Activated CD8-positive, alpha-beta memory T cell treated with anti-CD3 and anti-CD28 coated beads, Interleukin-2, amount 50 U/mL, for 24 hours (primary cell): Measurements from ENCODE around the gene ZNF638.
"Not testable (repeated sequence)": the region's sequence is repeated elsewhere in the genome, so short reads cannot be mapped to it uniquely, and the experiment has no call there.

Source experiments
- DNase-seq: peaks from one replicate; pipeline ENCODE4 v3.0.0-alpha.2; 2020; ENCODE audit errors: extremely low read depth

Gene ZNF638, protein sequence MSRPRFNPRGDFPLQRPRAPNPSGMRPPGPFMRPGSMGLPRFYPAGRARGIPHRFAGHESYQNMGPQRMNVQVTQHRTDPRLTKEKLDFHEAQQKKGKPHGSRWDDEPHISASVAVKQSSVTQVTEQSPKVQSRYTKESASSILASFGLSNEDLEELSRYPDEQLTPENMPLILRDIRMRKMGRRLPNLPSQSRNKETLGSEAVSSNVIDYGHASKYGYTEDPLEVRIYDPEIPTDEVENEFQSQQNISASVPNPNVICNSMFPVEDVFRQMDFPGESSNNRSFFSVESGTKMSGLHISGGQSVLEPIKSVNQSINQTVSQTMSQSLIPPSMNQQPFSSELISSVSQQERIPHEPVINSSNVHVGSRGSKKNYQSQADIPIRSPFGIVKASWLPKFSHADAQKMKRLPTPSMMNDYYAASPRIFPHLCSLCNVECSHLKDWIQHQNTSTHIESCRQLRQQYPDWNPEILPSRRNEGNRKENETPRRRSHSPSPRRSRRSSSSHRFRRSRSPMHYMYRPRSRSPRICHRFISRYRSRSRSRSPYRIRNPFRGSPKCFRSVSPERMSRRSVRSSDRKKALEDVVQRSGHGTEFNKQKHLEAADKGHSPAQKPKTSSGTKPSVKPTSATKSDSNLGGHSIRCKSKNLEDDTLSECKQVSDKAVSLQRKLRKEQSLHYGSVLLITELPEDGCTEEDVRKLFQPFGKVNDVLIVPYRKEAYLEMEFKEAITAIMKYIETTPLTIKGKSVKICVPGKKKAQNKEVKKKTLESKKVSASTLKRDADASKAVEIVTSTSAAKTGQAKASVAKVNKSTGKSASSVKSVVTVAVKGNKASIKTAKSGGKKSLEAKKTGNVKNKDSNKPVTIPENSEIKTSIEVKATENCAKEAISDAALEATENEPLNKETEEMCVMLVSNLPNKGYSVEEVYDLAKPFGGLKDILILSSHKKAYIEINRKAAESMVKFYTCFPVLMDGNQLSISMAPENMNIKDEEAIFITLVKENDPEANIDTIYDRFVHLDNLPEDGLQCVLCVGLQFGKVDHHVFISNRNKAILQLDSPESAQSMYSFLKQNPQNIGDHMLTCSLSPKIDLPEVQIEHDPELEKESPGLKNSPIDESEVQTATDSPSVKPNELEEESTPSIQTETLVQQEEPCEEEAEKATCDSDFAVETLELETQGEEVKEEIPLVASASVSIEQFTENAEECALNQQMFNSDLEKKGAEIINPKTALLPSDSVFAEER (N-terminal part only)

DNA sequence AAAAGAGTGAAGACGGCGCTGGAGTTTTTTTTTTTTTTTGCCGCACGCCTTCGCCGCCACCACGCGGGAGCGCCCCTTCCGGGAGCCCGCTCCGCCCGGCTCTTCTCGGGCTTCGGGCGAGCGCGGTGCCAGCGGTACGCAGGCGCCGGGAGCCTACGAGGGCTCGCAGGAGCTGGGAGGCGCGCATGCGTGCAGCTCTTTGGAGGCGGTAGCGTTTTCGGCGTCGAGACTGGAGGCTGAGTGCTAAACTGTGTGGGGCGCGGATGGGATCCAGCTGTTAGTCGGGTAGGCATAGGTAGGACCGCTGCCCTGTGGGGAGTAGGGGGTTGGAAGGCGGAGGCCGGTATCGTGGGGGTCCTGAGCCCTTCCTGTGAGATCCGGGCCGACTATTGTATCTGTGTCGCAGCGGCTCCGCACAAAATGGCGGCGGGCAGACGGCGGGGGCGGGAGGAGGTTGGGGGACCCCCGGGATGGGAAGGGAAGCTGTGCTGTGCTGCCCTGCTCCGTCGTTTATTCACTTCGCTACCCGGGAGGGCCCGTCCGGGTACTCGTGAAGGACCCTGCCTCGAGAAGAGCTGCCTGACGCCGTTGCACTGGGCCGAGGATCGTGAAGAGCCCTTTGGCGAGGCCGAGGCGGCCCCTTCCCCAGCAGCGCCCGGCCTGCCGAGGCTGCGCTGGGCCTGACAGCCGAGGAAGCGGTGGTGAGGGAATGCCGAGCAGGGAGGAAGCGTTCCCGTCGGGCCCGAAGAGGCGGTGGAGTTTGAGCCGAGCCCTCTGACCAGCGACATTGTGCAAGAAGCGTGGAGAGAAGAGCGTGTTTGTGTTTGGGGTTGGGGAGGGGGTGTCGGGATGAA, at the start of gene ZNF638:
ZNF638 (plus strand) TSS at position 202 of the 854 bp plus-strand sequence. CDS start 17,173 bp downstream, outside the sequence.
- DNase-seq = peak; percentile 68

DNA sequence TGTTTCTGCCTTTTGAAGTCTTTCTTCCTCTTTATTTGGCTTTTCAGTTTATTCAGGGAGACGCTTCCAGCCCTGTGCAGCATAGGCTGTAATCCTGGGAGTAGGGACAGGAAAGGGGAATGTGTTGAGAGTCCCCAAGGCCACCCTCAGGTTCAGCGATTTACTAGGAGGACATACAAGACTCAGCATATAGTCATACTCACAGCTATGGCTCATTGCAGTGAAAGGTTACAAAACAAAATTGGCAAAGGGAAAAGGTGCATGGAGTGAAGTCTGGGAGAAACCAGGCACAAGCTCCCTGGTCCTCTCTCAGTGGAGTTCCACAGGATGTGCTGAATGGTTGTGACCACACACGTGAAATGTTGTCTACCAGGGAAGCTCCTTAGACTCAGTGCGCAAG, 49.6 kb upstream of the ZNF638 start:
- DNase-seq = no peak

GRCh38 chr2:71282493-71282892, 49.1 kb upstream of the ZNF638 start:
- DNase-seq = no peak

DNA sequence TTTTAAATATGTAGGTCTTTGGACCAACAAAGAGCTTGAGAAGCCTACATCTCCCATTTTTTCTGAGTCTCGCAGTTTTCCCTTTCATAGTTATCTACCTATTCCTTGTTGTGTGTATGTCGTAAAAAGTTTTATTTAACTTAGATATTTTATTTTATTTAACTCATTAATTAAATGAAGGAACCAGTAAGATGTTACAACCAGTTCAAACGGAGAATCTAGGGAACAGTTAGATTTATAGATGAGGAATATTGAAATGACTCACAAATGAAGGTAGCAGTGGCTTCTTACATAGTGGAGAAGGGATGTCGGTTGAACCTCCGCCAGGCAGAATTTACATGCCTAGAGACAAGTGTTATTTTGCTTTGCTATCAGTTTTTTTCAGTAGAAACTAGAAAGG, 48.5 kb upstream of the ZNF638 start:
- DNase-seq = no peak

- no peak for DNase-seq
Measured at GRCh38 chr2:71285706-71286105, 45.9 kb upstream of the ZNF638 start.

DNA sequence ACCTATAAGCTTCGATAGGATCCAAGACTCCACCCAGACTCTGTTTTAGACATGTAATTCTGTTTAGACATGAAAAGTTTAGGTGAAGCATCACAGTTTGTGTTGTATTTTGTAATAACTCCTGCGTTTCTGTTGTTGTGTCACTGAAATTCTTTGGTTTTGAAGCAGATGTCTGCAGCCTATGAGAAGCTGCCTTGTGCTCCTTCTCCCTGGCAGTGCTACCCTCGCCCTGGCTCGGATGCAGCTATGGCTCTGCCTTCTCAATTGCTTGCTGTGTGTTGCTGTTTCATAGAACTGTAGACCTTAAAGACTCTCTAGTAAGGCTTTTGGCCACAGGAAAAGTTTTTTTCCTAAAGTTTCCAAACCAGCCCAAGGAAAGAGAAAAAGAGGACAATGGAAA, 40.2 kb upstream of the ZNF638 start:
- no peak for DNase-seq

GRCh38 chr2:71292159-71292558, 39.4 kb upstream of the ZNF638 start:
- DNase-seq = no peak

- DNase-seq = no peak
Measured at GRCh38 chr2:71298914-71299313, 32.7 kb upstream of the ZNF638 start.

GRCh38 chr2:71299507-71299906, 32.1 kb upstream of the ZNF638 start:
- DNase-seq = no peak

DNA sequence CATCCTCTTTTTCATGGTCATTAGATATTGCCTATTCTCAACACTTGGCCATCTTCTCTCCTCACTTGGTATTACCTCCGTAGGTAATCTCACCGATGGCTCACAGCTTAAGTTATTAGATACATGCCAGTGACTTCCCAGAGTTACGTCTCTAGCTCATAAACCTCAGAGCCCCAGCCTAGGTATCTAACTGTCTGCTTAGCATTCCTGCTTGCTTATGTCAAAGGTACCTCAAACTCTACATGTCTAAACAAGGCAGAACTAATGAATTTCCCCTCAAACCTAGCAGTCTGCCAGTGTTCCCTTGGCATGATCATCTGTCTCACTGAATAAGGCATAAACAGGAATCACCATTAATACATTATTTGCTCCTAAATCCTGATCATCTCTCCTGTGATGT, 27.7 kb upstream of the ZNF638 start:
- no peak for DNase-seq

DNA sequence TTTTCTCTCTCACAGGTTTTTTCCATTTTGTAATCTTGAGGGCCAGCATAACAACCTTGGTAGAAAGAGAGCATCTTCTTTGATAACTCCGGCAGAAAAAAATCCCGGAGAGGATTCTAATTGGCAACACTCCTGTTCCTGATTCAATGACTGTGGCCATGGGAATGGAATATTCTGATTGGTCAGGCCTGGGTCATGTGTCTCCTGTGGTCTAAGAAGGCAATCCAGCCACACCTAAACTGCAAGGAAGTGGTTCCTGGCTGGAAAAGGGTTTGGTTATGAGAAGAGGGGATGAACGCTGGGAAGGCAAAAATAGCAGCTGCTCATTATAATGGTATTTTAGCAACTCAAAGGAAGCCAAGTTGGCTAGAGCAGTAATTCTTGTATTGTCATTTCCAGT, 24.8 kb upstream of the ZNF638 start:
- DNase-seq = no peak

DNA sequence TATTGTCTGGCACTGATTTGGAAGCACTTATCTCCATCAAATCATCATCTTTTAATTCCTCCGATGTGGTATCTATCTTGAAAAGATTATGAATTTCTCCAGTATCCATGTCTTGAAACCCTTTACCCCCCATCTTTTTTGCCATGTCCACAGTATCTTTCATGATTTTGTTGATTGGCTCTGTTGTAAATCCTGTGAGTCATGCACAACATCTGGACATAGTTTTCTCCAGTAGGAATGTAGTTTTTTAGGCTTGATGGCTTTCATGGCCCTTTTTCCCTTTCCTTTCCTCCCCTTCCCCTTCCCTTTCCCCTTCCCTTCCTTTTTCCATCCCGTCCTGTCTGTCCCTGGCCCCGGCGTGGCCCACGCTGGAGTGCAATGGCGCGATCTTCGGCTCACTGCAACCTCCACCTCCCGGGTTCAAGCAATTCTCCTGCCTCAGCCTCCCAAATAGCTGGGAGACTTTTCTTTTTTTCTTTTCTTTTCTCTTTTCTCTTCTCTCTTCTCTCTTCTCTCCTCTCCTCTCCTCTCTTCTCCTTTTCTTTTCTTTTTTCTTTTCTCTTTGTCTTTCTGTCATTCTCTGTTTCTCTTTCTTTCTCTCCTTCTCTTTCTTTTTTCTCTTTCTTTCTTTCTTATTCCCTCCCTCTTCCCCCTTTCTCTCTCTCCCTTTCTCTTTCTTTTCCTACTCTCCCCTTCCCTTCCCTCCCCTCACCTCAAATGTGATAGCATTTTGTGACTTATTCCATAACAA, 18.4 kb upstream of the ZNF638 start:
- DNase-seq = no peak

GRCh38 chr2:71317060-71317459, 14.5 kb upstream of the ZNF638 start:
- no peak for DNase-seq

DNA sequence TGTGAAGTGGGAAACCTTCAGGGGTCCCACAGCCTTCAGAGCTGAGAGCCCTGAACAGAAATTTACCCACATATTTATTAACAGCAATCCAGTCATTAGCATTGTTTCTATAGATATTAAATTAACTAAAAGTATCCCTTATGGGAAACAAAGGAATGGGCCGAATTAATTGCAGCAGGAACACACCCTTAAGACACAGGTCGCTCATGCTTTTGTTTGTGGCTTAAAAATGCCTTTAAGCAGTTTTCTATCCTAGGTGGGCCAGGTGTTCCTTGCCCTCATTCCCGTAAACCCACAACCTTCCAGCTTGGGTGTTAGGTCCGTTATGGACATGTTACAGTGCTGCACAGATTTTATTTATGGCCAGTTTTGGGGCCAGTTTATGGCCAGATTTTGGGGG, 13.7 kb upstream of the ZNF638 start:
- DNase-seq = not testable (repeated sequence)

DNA sequence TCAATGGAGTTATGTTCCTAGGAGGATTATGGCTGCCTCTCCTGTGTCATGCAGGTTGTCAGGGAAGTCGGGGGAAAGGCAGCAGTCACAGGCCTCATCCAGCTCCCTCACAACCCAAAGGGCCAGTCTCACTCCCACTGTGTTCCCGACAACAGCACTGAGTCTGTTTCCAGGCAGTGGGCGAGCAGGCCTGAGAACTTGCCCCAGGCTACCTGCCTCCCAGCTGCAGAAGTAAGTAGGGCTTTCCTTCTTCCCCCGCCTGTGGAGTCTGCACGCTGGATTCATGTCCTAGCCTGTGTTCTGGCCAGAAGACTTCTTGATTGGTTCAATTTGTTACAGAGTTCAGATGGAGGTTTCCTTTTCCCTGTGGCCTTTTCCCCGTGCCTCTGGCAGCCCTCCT, 8.2 kb upstream of the ZNF638 start:
- DNase-seq = no peak

DNA sequence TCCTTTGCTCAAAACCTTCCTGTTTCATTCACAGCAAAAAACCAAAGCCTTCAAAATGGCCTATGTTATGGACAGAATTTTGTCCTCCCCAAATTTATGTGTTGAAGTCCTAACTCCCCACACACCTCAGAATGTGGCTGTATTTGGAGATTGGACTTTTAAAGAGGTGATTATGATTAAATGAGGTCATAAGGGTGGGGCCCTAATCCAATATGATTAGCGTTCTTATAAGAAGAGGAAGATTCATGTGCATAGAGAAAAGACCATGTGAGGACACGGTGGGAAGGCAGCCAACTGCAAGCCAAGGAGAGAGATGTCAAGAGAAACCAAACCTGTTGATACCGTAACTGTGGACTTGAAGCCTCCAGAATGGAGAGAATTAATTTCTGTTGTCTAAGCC, 4.6 kb upstream of the ZNF638 start:
- DNase-seq = no peak

- DNase-seq = no peak
Measured at GRCh38 chr2:71327916-71328315, 3.7 kb upstream of the ZNF638 start.

DNA sequence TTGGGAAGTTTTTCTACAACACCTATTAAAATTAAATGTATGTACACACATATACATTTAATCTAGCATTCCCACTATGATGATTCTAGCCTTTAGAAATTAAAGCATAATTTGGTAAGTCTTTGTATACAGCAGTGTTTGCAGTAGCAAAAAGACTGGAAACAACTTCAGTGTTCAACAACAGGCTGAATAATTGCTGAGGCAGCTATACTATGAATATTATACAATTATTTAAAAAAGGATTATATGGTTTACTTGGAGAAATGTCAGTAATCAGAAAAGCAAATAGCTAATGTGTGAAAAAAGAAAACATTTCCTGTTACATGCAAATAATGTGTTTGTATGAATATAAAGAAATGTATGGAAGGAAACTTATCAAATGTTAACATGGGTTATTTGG, 1.4 kb upstream of the ZNF638 start:
- no peak for DNase-seq

GRCh38 chr2:71330585-71331330, 824 bp upstream of the ZNF638 start:
- no peak for DNase-seq

GRCh38 chr2:71331331-71331580, 326 bp upstream of the ZNF638 start:
- DNase-seq = not testable (repeated sequence)
